Subcutaneous abdominal adipose tissue (tissue), 5 donors: Measurements from ENCODE around the gene USP6NL.

Source experiments
- H3K27ac ChIP-seq: one replicate; pipeline ENCODE4 v1.7.0; 2013; ENCODE audit warnings: low read depth, mild to moderate bottlenecking, inconsistent platforms, low read length, moderate library complexity
- H3K27me3 ChIP-seq, 5 donors: one replicate each; pipeline ENCODE4 v1.7.0; 2013; ENCODE audit warnings: low read length in 5 of 5, inconsistent platforms in 1 of 5; ENCODE audit not compliant: control insufficient read depth in 5 of 5, insufficient read depth in 4 of 5
- H3K36me3 ChIP-seq, 5 donors: one replicate each; pipeline ENCODE4 v1.7.0; 2013; ENCODE audit warnings: low read length in 5 of 5; ENCODE audit not compliant: control insufficient read depth in 5 of 5, insufficient read depth in 5 of 5
- H3K4me1 ChIP-seq, 5 donors: one replicate each; pipeline ENCODE4 v1.7.0; 2013; ENCODE audit warnings: low read length in 5 of 5, mild to moderate bottlenecking in 3 of 5, moderate library complexity in 1 of 5; ENCODE audit not compliant: control insufficient read depth in 5 of 5, insufficient read depth in 5 of 5
- H3K4me3 ChIP-seq, 5 donors: one replicate each; pipeline ENCODE4 v1.7.0; 2013; ENCODE audit warnings: low read length in 5 of 5, low read depth in 1 of 5
- H3K9ac ChIP-seq, 5 donors: one replicate each; pipeline ENCODE4 v1.7.0; 2013; ENCODE audit warnings: low read length in 5 of 5, mild to moderate bottlenecking in 4 of 5, moderate library complexity in 3 of 5
- H3K9me3 ChIP-seq, 5 donors: one replicate each; pipeline ENCODE4 v1.7.0; 2013; ENCODE audit warnings: low read length in 5 of 5; ENCODE audit not compliant: control insufficient read depth in 5 of 5
- donor health status: healthy.
- donor health status: healthy.
- donor health status: healthy.
- donor health status: healthy.
- donor health status: healthy.

USP6NL gene

DNA sequence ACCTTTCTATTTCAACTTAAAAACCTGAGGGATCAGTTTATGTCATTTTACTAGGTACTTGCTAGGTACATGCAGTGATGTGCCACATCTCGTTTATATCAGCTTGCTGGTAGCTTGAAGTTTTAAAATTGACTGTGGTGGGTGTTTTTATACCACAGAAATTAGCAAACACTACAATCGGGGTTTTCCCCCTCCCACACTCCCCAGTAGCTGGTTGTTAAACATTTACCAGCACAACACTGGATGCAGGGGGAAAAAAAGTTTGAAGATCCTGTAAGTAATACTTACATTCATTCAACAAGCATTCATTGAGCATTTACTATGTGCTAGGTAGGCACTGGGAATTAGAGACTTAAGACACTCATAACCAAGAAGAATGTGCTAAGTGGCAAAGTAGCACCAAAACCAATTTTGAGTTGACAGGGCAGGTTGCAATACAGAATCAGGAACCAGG lies 32.6 kb downstream of the USP6NL start:
- no peaks in the 10 kb centered on the region for H3K27me3 ChIP-seq
- H3K4me1 ChIP-seq: peaks cover 0 to 4% (median under 1%) of the 10 kb centered on the region in 5 donors
- no peak overlapping the region for H3K27ac ChIP-seq
- no peaks in the 10 kb centered on the region for H3K9me3 ChIP-seq
- H3K36me3 ChIP-seq: no peaks in the 10 kb centered on the region
- H3K4me3 ChIP-seq: no peak overlapping the region
- no peak overlapping the region for H3K9ac ChIP-seq

DNA sequence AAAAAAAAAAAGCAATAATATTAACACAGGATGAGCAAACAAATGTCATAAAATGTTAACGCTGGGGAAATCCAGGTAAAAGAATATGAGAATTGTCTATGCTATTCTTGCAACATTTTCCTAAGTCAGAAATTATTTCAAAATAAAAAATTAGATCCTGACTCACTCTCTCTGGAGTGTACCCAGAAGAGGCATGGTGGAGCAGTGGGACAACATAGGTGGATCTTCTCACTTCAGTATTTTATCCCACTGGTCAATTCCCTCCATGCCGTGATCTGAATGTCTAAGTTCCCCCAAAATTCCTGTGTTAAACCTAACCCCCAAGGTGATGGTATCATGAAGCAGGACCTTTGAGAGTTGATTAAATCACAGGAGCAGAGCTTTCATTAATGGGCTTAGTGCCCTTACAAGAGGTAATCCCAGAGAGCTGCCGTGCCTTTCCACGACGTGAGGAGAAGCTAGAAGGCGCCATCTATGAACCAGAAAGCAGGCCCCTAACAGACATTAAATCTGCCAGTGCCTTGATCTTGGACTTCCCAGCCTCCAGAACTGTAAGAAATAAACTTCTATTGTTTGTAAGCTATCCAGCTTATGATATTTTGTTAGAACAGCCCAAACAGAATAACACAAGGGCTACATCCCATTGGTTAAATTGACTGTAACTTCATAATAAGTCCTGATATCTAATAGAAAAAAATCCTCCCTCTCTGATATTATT lies 35.2 kb downstream of the USP6NL start:
- Histone ChIP-seq H3K27me3 (no peaks in the 10 kb centered on the region), H3K36me3 (no peaks in the 10 kb centered on the region), H3K27ac (no peak overlapping the region), H3K9me3 (no peaks in the 10 kb centered on the region), H3K9ac (no peak overlapping the region), H3K4me1 (peaks cover 0 to 10% (median 8%) of the 10 kb centered on the region in 5 donors), H3K4me3 (no peak overlapping the region)

- H3K4me3 ChIP-seq: no peak overlapping the region
- H3K4me1 ChIP-seq: peaks cover 0 to 10% (median 8%) of the 10 kb centered on the region in 5 donors
- no peaks in the 10 kb centered on the region for H3K27me3 ChIP-seq
- peaks cover 0 to 3% (median 0%) of the 10 kb centered on the region in 5 donors for H3K9me3 ChIP-seq
- no peaks in the 10 kb centered on the region for H3K36me3 ChIP-seq
- H3K9ac ChIP-seq: peak overlapping the region in 2 of 5 donors; percentile 35 to 42
- H3K27ac ChIP-seq: no peak overlapping the region
Observed at GRCh38 chr10:11573497-11573896, 38.0 kb downstream of the USP6NL start.

DNA sequence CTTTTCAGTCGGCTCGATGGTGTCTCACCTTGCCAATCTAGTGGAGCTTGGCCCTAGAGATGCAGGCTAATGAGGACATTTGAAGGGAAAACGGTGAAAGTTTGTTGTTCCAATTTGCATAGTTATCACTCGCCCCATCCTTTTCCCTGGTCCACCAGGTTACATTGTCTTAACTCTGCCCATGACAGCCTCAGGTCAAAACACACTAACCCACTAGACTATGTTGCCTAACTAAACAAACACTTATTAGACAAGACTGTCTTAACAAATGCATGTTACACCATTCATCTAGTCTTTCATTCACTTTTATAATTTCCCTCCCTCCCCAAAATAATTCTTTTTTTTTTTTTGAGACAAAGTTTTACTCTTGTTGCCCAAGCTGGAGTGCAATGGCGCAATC lies 40.7 kb downstream of the USP6NL start:
- Histone ChIP-seq H3K27ac (no peak overlapping the region), H3K9me3 (peaks cover 0 to 4% (median 0%) of the 10 kb centered on the region in 5 donors), H3K27me3 (no peaks in the 10 kb centered on the region), H3K9ac (no peak overlapping the region), H3K4me3 (no peak overlapping the region), H3K36me3 (no peaks in the 10 kb centered on the region), H3K4me1 (peaks cover 0 to 10% (median 8%) of the 10 kb centered on the region in 5 donors)

DNA sequence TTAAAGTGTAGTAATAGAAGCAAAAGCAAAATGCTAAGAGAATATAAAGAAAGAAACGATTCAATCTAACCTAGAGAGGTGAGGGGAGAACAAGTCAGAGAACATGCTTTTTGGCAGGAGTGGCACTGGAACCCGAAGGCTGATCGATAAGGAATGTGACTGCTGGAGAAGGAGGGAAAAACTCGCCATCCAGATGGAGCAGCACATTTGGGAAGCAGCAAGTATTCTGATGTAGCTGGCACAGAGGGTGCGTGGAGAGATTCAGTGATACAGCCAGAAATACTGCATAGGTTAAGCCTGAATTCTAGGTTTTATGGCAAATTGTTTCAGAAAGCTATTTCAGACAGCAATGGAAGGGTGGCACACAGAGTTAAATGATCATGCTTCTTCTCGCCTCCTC lies 42.0 kb downstream of the USP6NL start:
- H3K4me3 ChIP-seq: no peak overlapping the region
- H3K9me3 ChIP-seq: peaks cover 0 to 4% (median 0%) of the 10 kb centered on the region in 5 donors
- H3K4me1 ChIP-seq: peaks cover 0 to 10% (median 8%) of the 10 kb centered on the region in 5 donors
- no peak overlapping the region for H3K9ac ChIP-seq
- H3K27ac ChIP-seq: no peak overlapping the region
- no peaks in the 10 kb centered on the region for H3K27me3 ChIP-seq
- no peaks in the 10 kb centered on the region for H3K36me3 ChIP-seq

DNA sequence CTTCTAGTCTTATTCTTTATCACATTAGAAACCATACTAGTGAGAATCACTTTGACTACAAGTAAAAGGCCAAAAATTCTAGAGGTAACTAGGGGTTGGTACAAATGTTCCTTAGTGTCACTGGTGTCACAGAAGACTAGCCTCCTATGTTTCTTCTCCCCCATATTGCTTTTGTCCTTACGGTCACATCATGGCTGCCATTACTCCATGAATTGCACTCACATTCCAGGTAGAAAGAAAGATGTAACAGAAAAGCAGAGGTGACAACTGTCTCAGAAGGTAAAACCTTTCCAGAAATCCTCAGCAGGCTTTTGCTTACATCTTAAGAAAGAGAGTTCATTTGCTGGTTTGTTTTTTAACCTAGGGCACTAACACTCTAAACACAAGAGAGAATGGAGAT lies 42.9 kb downstream of the USP6NL start:
- H3K4me3 ChIP-seq: no peak overlapping the region
- H3K4me1 ChIP-seq: peaks cover 0 to 5% (median 4%) of the 10 kb centered on the region in 5 donors
- H3K9me3 ChIP-seq: peaks cover 0 to 4% (median 0%) of the 10 kb centered on the region in 5 donors
- no peaks in the 10 kb centered on the region for H3K27me3 ChIP-seq
- no peak overlapping the region for H3K9ac ChIP-seq
- H3K27ac ChIP-seq: no peak overlapping the region
- H3K36me3 ChIP-seq: no peaks in the 10 kb centered on the region

DNA sequence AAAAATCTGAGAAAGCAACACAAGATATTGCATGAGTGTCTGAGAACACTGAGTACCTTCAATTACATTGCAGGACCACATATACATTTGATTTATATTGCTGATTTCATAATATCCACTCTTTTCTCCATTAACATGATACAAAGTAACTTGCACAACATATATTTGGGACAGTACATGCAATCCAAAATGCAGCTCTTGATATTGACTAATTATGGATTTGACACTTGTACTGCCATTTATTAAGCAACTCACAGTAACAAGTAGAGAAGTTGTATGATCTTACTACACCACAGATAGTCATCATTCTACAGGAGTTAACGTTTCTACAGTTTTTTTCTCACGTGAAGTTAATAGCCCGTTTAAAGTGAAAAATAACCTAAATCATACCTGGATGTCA lies 46.7 kb downstream of the USP6NL start:
- no peaks in the 10 kb centered on the region for H3K4me1 ChIP-seq
- no peak overlapping the region for H3K27ac ChIP-seq
- H3K27me3 ChIP-seq: no peaks in the 10 kb centered on the region
- peaks cover 0 to 4% (median 0%) of the 10 kb centered on the region in 5 donors for H3K9me3 ChIP-seq
- no peaks in the 10 kb centered on the region for H3K36me3 ChIP-seq
- H3K9ac ChIP-seq: no peak overlapping the region
- H3K4me3 ChIP-seq: no peak overlapping the region

DNA sequence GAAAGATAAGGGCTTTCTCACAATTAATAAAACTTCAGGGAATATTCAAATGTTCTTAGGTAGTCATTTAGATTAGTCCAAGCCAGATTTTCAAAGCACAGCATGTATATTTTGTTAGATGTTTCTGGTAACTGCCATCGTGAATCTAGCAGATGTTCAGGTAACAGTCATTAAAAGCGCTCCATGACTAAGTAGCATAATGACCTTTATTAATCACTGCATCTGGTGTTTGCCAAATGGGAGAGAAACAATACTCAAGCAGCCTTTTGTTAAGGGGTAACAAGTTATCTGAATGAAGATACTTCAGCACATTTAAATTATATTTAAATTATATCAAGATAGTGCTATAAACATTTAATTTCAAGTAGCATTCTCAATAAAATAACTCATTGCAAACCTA lies 47.5 kb downstream of the USP6NL start:
- Histone ChIP-seq H3K9ac (no peak overlapping the region), H3K36me3 (no peaks in the 10 kb centered on the region), H3K27ac (no peak overlapping the region), H3K4me1 (no peaks in the 10 kb centered on the region), H3K4me3 (no peak overlapping the region), H3K27me3 (no peaks in the 10 kb centered on the region), H3K9me3 (peaks cover 0 to 4% (median 0%) of the 10 kb centered on the region in 5 donors)

DNA sequence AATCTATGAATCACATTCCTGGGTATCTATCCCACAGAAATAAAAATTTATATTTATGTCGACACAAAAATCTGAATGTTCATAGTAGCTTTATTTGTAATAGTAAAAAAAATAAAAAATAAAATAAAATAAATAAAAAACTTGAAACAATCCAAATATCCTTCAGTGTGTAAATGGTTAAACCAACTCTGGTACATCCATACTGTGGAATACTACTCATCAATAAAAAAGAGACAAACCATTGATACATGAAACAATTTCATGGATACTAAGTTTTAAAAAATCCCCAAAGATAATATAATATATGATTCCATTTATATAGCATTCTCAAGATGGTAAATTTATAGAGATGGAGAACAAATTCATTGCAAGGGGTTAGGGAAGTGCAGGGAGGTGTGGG lies 48.6 kb downstream of the USP6NL start:
- H3K4me3 ChIP-seq: no peak overlapping the region
- no peaks in the 10 kb centered on the region for H3K4me1 ChIP-seq
- no peaks in the 10 kb centered on the region for H3K27me3 ChIP-seq

DNA sequence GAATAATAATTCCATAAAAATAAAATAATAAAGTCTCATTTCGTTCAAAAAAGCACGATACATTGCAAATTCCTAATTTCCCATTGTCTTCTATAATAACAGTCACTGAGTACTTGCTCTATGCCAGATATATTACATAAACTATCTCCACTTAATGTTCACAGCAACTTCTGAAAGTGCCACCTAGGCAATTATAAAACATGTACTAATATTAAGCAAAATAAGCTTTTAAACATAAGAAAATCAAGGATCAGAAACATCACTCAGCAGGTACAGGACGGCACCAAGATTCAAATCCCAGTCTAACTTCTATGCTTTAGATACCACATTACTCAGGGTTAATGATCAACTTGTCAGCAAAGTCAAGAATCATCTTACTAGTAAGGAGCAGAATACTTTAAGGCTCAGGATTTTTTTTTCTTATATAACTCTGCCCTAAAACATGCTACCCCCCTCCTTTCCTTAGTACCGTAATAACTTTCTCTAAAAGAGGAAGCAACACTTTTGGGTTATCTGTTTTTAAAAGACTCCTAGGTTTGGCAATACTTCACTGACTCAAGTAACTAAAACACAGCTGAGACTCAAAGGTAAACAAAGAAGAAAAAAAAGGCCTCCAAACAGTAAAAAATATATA lies 51.3 kb downstream of the USP6NL start:
- H3K36me3 ChIP-seq: no peaks in the 10 kb centered on the region
- no peaks in the 10 kb centered on the region for H3K9me3 ChIP-seq
- H3K9ac ChIP-seq: no peak overlapping the region
- no peaks in the 10 kb centered on the region for H3K4me1 ChIP-seq
- no peak overlapping the region for H3K27ac ChIP-seq
- H3K27me3 ChIP-seq: no peaks in the 10 kb centered on the region
- H3K4me3 ChIP-seq: no peak overlapping the region

More for the DNA sequence above, 48.6 kb downstream of the USP6NL start:
- no peak overlapping the region for H3K9ac ChIP-seq
- H3K36me3 ChIP-seq: no peaks in the 10 kb centered on the region
- no peaks in the 10 kb centered on the region for H3K9me3 ChIP-seq
- no peak overlapping the region for H3K27ac ChIP-seq
